Body of pancreas (tissue), 4 donors: Measurements from ENCODE around the gene EIF3L.

Experiments used
- CTCF ChIP-seq, 7 experiments: fragments of 450-650 bp in 4 of 7; fragments of 200-600 bp in 3 of 7; sonication (generic) in 3 of 7; IDR thresholded peaks; one replicate each; pipeline ENCODE4 v1.5.1; 2016 to 2019; ENCODE audit warnings: antibody characterized with exemption in 7 of 7
- POLR2A ChIP-seq, 3 donors: fragments of 450-650 bp; IDR thresholded peaks; one replicate each; pipeline ENCODE4 v1.6.1; 2016; ENCODE audit warnings: antibody characterized with exemption in 3 of 3, mild to moderate bottlenecking in 2 of 3

GRCh38 chr22:37896939-37897338 lies 47.7 kb downstream of the EIF3L start:
- no peak for TF ChIP-seq CTCF (IDR thresholded peaks at IDR 0.05)
- TF ChIP-seq POLR2A (IDR thresholded peaks at IDR 0.05) = no peak
